Activated effector memory CD4-positive, alpha-beta T cell treated with Interleukin-2 at 50 U/mL for 16 hours (primary cell): Measurements from ENCODE around the gene HAT1.
"Not testable (repeated sequence)": the region's sequence is repeated elsewhere in the genome, so short reads cannot be mapped to it uniquely, and the experiment has no call there.

Source experiments
- DNase-seq: peaks from one replicate; pipeline ENCODE4 v3.0.0-alpha.2; 2020

Gene HAT1

GRCh38 chr2:171923206-171923605, 945 bp downstream of the HAT1 start:
- no peak for DNase-seq

- DNase-seq, result no peak
Observed at GRCh38 chr2:171924170-171924942, 2.1 kb downstream of the HAT1 start.

GRCh38 chr2:171930385-171930784, 8.1 kb downstream of the HAT1 start:
- DNase-seq, result no peak

GRCh38 chr2:171939058-171939742, 16.9 kb downstream of the HAT1 start:
- no peak for DNase-seq

- no peak for DNase-seq
Observed at GRCh38 chr2:171939743-171940071, 17.4 kb downstream of the HAT1 start.

GRCh38 chr2:171941316-171941699, 19.0 kb downstream of the HAT1 start:
- DNase-seq, result no peak

- DNase-seq, result no peak
Observed at GRCh38 chr2:171943869-171944268, 21.6 kb downstream of the HAT1 start.

- DNase-seq, result no peak
Observed at GRCh38 chr2:171952276-171952675, 30.0 kb downstream of the HAT1 start.

GRCh38 chr2:171952748-171953147, 30.5 kb downstream of the HAT1 start:
- DNase-seq, result no peak

- DNase-seq, result no peak
Observed at GRCh38 chr2:171956135-171956825, 34.0 kb downstream of the HAT1 start.

GRCh38 chr2:171957061-171957460, 34.8 kb downstream of the HAT1 start:
- no peak for DNase-seq

GRCh38 chr2:171958475-171958874, 36.2 kb downstream of the HAT1 start:
- no peak for DNase-seq

- no peak for DNase-seq
Observed at GRCh38 chr2:171959998-171960397, 37.7 kb downstream of the HAT1 start.

GRCh38 chr2:171960570-171960969, 38.3 kb downstream of the HAT1 start:
- DNase-seq, result no peak

- no peak for DNase-seq
Observed at GRCh38 chr2:171963198-171963597, 40.9 kb downstream of the HAT1 start.

- no peak for DNase-seq
Observed at GRCh38 chr2:171964308-171964707, 42.0 kb downstream of the HAT1 start.

- DNase-seq, result no peak
Observed at GRCh38 chr2:171965238-171965637, 43.0 kb downstream of the HAT1 start.

- DNase-seq, result no peak
Observed at GRCh38 chr2:171965661-171966060, 43.4 kb downstream of the HAT1 start.

- no peak for DNase-seq
Observed at GRCh38 chr2:171966235-171966634, 44.0 kb downstream of the HAT1 start.

- no peak for DNase-seq
Observed at GRCh38 chr2:171966688-171967087, 44.4 kb downstream of the HAT1 start.

- DNase-seq, result no peak
Observed at GRCh38 chr2:171968509-171968908, 46.2 kb downstream of the HAT1 start.

GRCh38 chr2:171972329-171972982, 50.2 kb downstream of the HAT1 start:
- no peak for DNase-seq

GRCh38 chr2:171979103-171979502, 56.8 kb downstream of the HAT1 start:
- no peak for DNase-seq

GRCh38 chr2:171983924-171984323, 61.7 kb downstream of the HAT1 start:
- DNase-seq, result not testable (repeated sequence)
